K562 (cell line): ENCODE data around the gene SESN2. TPM values are rescaled to one million over a fixed set of nuclear protein-coding genes. Genes with fewer than 3 reads are reported as not detected.

Source experiments
- EP400 ChIP-seq: fragments of 450-650 bp; IDR thresholded peaks from 2 replicates; pipeline ENCODE4 v1.6.1; 2017; ENCODE audit warnings: antibody characterized with exemption, mild to moderate bottlenecking, moderate library complexity
- GATA2 ChIP-seq: sonication (generic); formaldehyde crosslinking; IDR thresholded peaks from 2 replicates; pipeline ENCODE4 v1.4.0; 2020; ENCODE audit warnings: mild to moderate bottlenecking, missing genetic modification reagents
- HBP1 ChIP-seq: fragments of 450-650 bp; formaldehyde crosslinking; IDR thresholded peaks from 2 replicates; pipeline ENCODE4 v1.4.0; 2022; ENCODE audit warnings: missing genetic modification characterization
- KAT2B ChIP-seq: IDR thresholded peaks from one replicate; pipeline ENCODE4 v1.6.1; 2012; ENCODE audit warnings: low read depth, mild to moderate bottlenecking, control low read depth, inconsistent platforms, low read length, moderate library complexity
- MAX ChIP-seq: sonication (generic); formaldehyde crosslinking; IDR thresholded peaks from 2 replicates; pipeline ENCODE4 v1.9.0; 2022; ENCODE audit warnings: mild to moderate bottlenecking, missing genetic modification reagents
- MTA2 ChIP-seq: fragments of 450-650 bp; IDR thresholded peaks from 2 replicates; pipeline ENCODE4 v1.6.1; 2016; ENCODE audit warnings: low read depth
- PBX2 ChIP-seq, 2 experiments: IDR thresholded peaks in 1 of 2; conservative IDR thresholded peaks in 1 of 2; 2 replicates each; pipeline ENCODE4 v1.6.1; 2016; ENCODE audit warnings: low read depth in 2 of 2, mild to moderate bottlenecking in 1 of 2, missing compliant biosample characterization in 1 of 2, missing genetic modification characterization in 1 of 2, moderate library complexity in 1 of 2
- POLR2AphosphoS5 ChIP-seq: IDR thresholded peaks from 2 replicates; pipeline ENCODE4 v1.6.1; 2011; ENCODE audit warnings: mild to moderate bottlenecking, low read depth, low read length, moderate library complexity; ENCODE audit not compliant: control insufficient read depth, insufficient read depth
- SAP30 ChIP-seq: fragments of 200-600 bp; sonication (generic); IDR thresholded peaks from 2 replicates; pipeline ENCODE4 v1.6.1; 2012; ENCODE audit warnings: borderline replicate concordance, low read depth, mild to moderate bottlenecking, moderate library complexity, low read length, control low read depth, inconsistent platforms; ENCODE audit not compliant: insufficient read depth, poor library complexity, severe bottlenecking
- XRCC3 ChIP-seq: fragments of 450-650 bp; IDR thresholded peaks from 2 replicates; pipeline ENCODE4 v1.6.1; 2017; ENCODE audit warnings: mild to moderate bottlenecking, moderate library complexity
- ZBTB17 ChIP-seq: fragments of 450-650 bp; formaldehyde crosslinking; IDR thresholded peaks from 2 replicates; pipeline ENCODE4 v1.4.0; 2020; ENCODE audit warnings: mild to moderate bottlenecking
- ZBTB5 ChIP-seq: fragments of 450-650 bp; IDR thresholded peaks from 2 replicates; pipeline ENCODE4 v1.6.1; 2017; ENCODE audit warnings: antibody characterized with exemption
- ZFX ChIP-seq: sonication (generic); formaldehyde crosslinking; IDR thresholded peaks from 2 replicates; pipeline ENCODE4 v1.8.0; 2022; ENCODE audit warnings: mild to moderate bottlenecking, missing genetic modification reagents, moderate library complexity
- polyA plus RNA-seq, 8 experiments: library from polyadenylated mRNA; depleted of rRNA in 4 of 8; stranded (reverse) in 5 of 8; unstranded in 3 of 8; fragments of >200 nt; fragmentation: Nextera tagmentation in 2 of 8; fragmentation: Illumina TruSeq in 1 of 8; extraction: Ambion mirVana in 2 of 8; extraction: Trizol in 1 of 8; gene quantifications; 2 replicates each; pipeline versions ENCODE4 v1.2.1 to v1.2.3, GENCODE V29; 2011 to 2014; ENCODE audit warnings: inconsistent platforms in 1 of 8, missing spikeins in 1 of 8
- total RNA-seq, 7 experiments: library from RNA; depleted of rRNA in 6 of 7; stranded (reverse); fragments of >200 nt in 6 of 7; fragmentation: Illumina TruSeq in 2 of 7; extraction: Trizol in 2 of 7; gene quantifications; 2 replicates each; pipeline versions ENCODE4 v1.2.1 to v1.2.3, GENCODE V29; 2011 to 2021; ENCODE audit warnings: low replicate concordance in 1 of 7

SESN2 gene
- total and polyA plus RNA-seq, 9 of the 15 experiments (the other 6 are each of a cell fraction or from before 2014, with no cell fraction given) = 3.7 to 71.3 (median 16.8) TPM

DNA sequence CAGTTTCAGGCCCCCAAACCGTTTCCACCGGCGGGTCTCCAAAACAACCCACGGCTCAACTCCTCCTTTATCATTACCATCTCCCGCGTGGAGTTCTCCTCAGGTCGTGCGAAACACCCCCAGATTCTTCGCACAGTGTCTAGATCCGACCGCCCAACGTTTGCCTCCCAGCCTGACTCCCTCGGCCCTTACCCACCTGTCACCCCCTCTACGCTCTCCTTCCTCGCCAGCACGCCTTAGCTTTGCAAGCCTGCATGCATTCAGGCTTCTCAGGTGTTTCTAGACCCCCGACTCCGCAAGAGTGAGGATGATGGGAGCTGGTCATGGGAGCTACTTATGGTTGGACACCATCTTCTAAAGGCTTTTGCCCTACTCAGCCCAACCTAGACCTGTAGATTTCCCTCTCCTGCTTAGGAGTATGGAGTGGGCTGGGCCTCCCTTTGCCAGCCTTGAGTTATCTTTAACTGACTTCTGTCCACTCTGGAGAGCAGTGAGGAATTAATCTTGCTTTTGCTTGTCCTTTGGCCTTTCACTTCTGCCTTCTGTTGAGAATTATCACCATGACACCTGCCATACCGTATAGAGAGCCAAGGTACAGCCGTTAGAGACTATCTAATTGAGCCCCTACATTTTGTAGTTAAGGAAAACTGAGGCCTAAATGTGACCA lies 22.5 kb upstream of the SESN2 start (continued):
- TF ChIP-seq PBX2 (CRISPR knock-in tag; IDR thresholded peaks at IDR 0.05; ENCODE audit: low read depth) (no peak), PBX2 (tag; conservative IDR thresholded peaks at IDR 0.05; ENCODE audit: low read depth) (peak; percentile 64), MTA2 (peak; percentile 62), POLR2AphosphoS5 (peak; percentile 81), EP400 (peak; percentile 24; the same call in 1 of the 2 replicates), ZBTB5 (no peak), ZBTB17 (CRISPR knock-in tag) (no peak; the same call in 1 of the 2 replicates), MAX (CRISPR knock-in tag) (0 out of 2 replicates have a peak, but pooled peaks have one; percentile 4), SAP30 (peak; percentile 44), GATA2 (CRISPR knock-in tag) (peak; percentile 91), KAT2B (no peak), XRCC3 (no peak), HBP1 (CRISPR knock-in tag) (peak; percentile 85), ZFX (peak; percentile 53; the same call in 1 of the 2 replicates)
